T-cell (primary cell): ENCODE results near the gene ACTA2. TPM values are rescaled to one million over a fixed set of nuclear protein-coding genes. Genes with fewer than 3 reads are reported as not detected.

ENCODE experiments used
- ATAC-seq, 4 experiments: fragments of 200-7000 bp in 3 of 4; fragments of 150-1000 bp in 1 of 4; cut with Tn5 transposase; replicated peaks in 1 of 4; 1 replicate in 3 of 4; 2 replicates in 1 of 4; pipeline ENCODE4 v1.10.0; 2021; ENCODE audit warnings: moderate library complexity in 3 of 4, mild to moderate bottlenecking in 2 of 4, moderate number of reproducible peaks in 1 of 4
- CTCF ChIA-PET, 2 donors: fragments of 300-600 bp; sonication (Branson Sonifier 250); formaldehyde crosslinking; loops; one replicate each; lab custom pipeline; 2022; ENCODE audit warnings: antibody characterized with exemption in 2 of 2; lab: Charles Lee
- POLR2A ChIA-PET, 2 donors: fragments of 300-600 bp; sonication (Branson Sonifier 250); formaldehyde crosslinking; loops; one replicate each; lab custom pipeline; 2022; ENCODE audit warnings: antibody characterized with exemption in 2 of 2; lab: Charles Lee
- DNase-seq, 35 experiments: peaks; one replicate each; pipeline versions ENCODE4 v3.0.0 to v3.0.0-alpha.2; 2013 to 2023
- H3K27ac ChIP-seq: one replicate; pipeline ENCODE4 v1.5.1; 2013; ENCODE audit warnings: low read length
- H3K27me3 ChIP-seq, 2 experiments: replicated peaks in 1 of 2; 1 replicate in 1 of 2; 2 replicates in 1 of 2; pipeline versions ENCODE4 v1.6.1 to v1.7.0; 2013; ENCODE audit warnings: low read length in 1 of 2, mixed read lengths in 1 of 2; ENCODE audit not compliant: control insufficient read depth in 2 of 2, insufficient read depth in 2 of 2; ENCODE audit errors: extremely low read depth in 1 of 2
- H3K36me3 ChIP-seq, 2 donors: 1 replicate in 1 of 2; 2 replicates in 1 of 2; pipeline versions ENCODE4 v1.6.1 to v1.7.0; 2013; ENCODE audit warnings: low read length in 1 of 2; ENCODE audit not compliant: control insufficient read depth in 2 of 2, insufficient read depth in 1 of 2; ENCODE audit errors: extremely low read depth in 1 of 2
- H3K4me1 ChIP-seq, 2 experiments: 1 replicate in 1 of 2; 2 replicates in 1 of 2; pipeline versions ENCODE4 v1.6.1 to v1.7.0; 2013; ENCODE audit warnings: low read length in 2 of 2, mixed read lengths in 1 of 2; ENCODE audit not compliant: insufficient read depth in 2 of 2, control insufficient read depth in 1 of 2; ENCODE audit errors: extremely low read depth in 1 of 2
- H3K4me3 ChIP-seq, 2 donors: 1 replicate in 1 of 2; 2 replicates in 1 of 2; pipeline versions ENCODE4 v1.5.1 to v1.7.0; 2013; ENCODE audit warnings: mild to moderate bottlenecking in 2 of 2, low read length in 1 of 2, moderate library complexity in 1 of 2; ENCODE audit not compliant: control insufficient read depth in 1 of 2; ENCODE audit errors: extremely low read depth in 1 of 2
- H3K9me3 ChIP-seq: 2 replicates; pipeline ENCODE4 v1.7.0; 2013
- H3K27ac Mint-ChIP-seq, 2 donors: one replicate each; pipeline ENCODE4 v1.8.0; 2020 to 2021; ENCODE audit warnings: mild to moderate bottlenecking in 2 of 2, mixed read lengths in 2 of 2
- H3K27me3 Mint-ChIP-seq, 2 donors: one replicate each; pipeline ENCODE4 v1.8.0; 2021 to 2022; ENCODE audit warnings: mixed read lengths in 2 of 2
- H3K36me3 Mint-ChIP-seq: one replicate; pipeline ENCODE4 v1.8.0; 2021; ENCODE audit warnings: mixed read lengths
- H3K4me1 Mint-ChIP-seq, 3 donors: one replicate each; pipeline ENCODE4 v1.8.0; 2020 to 2022; ENCODE audit warnings: mixed read lengths in 3 of 3, mild to moderate bottlenecking in 1 of 3
- H3K4me3 Mint-ChIP-seq, 3 donors: one replicate each; pipeline ENCODE4 v1.8.0; 2020 to 2022; ENCODE audit warnings: mild to moderate bottlenecking in 3 of 3, mixed read lengths in 3 of 3, moderate library complexity in 3 of 3
- H3K9me3 Mint-ChIP-seq, 3 donors: one replicate each; pipeline ENCODE4 v1.8.0; 2020 to 2022; ENCODE audit warnings: mixed read lengths in 3 of 3
- WGBS: methylation state at CpG from one replicate; pipeline ENCODE4 v1.1.5; 2013; ENCODE audit warnings: missing lambda C conversion rate; ENCODE audit not compliant: insufficient coverage; 5-methylcytosine and 5-hydroxymethylcytosine counted together
- total RNA-seq, 35 experiments: library from RNA in 6 of 35; stranded (reverse) in 6 of 35; fragments of 120-200 nt in 1 of 35; gene quantifications; one replicate each; pipeline versions ENCODE4 v1.2.1 to v1.2.4 and lab custom pipeline; 2013 to 2026

Gene ACTA2
- total RNA-seq, 5 donors from 2014 or later (not counting 1 experiment from before 2014, with no cell fraction given), result 4.0 to 7.8 (median 5.3) TPM

GRCh38 chr10:88990384-88991160 is 38.0 kb upstream of the ACTA2 start, which contains the start of gene FAS:
Gene FAS (plus strand): TSS chr10:88990798. CDS start chr10:88990877, 79 bp downstream.
- H3K4me1 Mint-ChIP-seq, result peaks cover 67 to 69% (median 68%) of the 10 kb centered on the region in 3 donors
- ATAC-seq, result peak; percentile 68 to 88 (median 73)
- Histone ChIP-seq H3K4me3 (peak within 1 kb of the TSS; percentile 94 to 99), H3K9me3 (no peaks in the 10 kb centered on the region), H3K27ac (peak within 1 kb of the TSS; percentile 89), H3K36me3 (no peaks in the 10 kb centered on the region), H3K27me3 (no peaks in the 10 kb centered on the region), H3K4me1 (peaks cover 24 to 30% of the 10 kb centered on the region in 2 experiments)
- no peaks in the 10 kb centered on the region for H3K27me3 Mint-ChIP-seq
- H3K27ac Mint-ChIP-seq, result peak within 1 kb of the TSS; percentile 95 to 98
- ChIA-PET CTCF (interaction anchor here (0.5 to 2.7 kb wide), 16 partner anchors 10 to 1029 kb away, joined by 3 to 9 read pairs (median 4); no protein-coding TSS in a partner anchor), POLR2A (interaction anchor here in 1 of 2 donors (0.5 to 1.7 kb wide), 7 partner anchors 8 to 182 kb away, joined by 3 to 7 read pairs (median 4); no protein-coding TSS in a partner anchor)
- peak; percentile 48 to 92 (median 76) for DNase-seq
- peaks cover 3% of the 10 kb centered on the region for H3K36me3 Mint-ChIP-seq
- peak within 1 kb of the TSS; percentile 94 to 98 (median 95) for H3K4me3 Mint-ChIP-seq
- peaks cover 3 to 7% (median 5%) of the 10 kb centered on the region in 3 donors for H3K9me3 Mint-ChIP-seq
- under 1% methylated on average over 44 of the region's 51 CpGs for WGBS

- Histone ChIP-seq H3K27ac (peak overlapping the region; percentile 89), H3K9me3 (no peaks in the 10 kb centered on the region), H3K36me3 (no peaks in the 10 kb centered on the region), H3K4me3 (peak overlapping the region; percentile 94 to 99), H3K4me1 (peaks cover 18 to 27% of the 10 kb centered on the region in 2 experiments), H3K27me3 (no peaks in the 10 kb centered on the region)
- H3K9me3 Mint-ChIP-seq, result peaks cover 3 to 7% (median 5%) of the 10 kb centered on the region in 3 donors
- ChIA-PET CTCF (interaction anchor here (0.5 to 2.7 kb wide), 15 partner anchors 9 to 224 kb away, joined by 3 to 9 read pairs (median 4); no protein-coding TSS in a partner anchor), POLR2A (interaction anchor here in 1 of 2 donors (1.0 to 1.2 kb wide), 3 partner anchors 9 to 181 kb away, joined by 3 to 7 read pairs (median 7); no protein-coding TSS in a partner anchor)
- H3K4me3 Mint-ChIP-seq, result peak overlapping the region; percentile 94 to 98 (median 95)
- DNase-seq, result no peak
- H3K36me3 Mint-ChIP-seq, result peaks cover 3% of the 10 kb centered on the region
- peaks cover 61 to 64% (median 63%) of the 10 kb centered on the region in 3 donors for H3K4me1 Mint-ChIP-seq
- ATAC-seq, result no peak
- H3K27ac Mint-ChIP-seq, result peak overlapping the region; percentile 95 to 98
- H3K27me3 Mint-ChIP-seq, result no peaks in the 10 kb centered on the region
- WGBS, result 59% methylated on average over 4 of the region's 8 CpGs
Measured at GRCh38 chr10:88989824-88990383, 37.3 kb upstream of the ACTA2 start.

GRCh38 chr10:88989423-88989822 is 36.9 kb upstream of the ACTA2 start:
- DNase-seq, result no peak
- H3K36me3 Mint-ChIP-seq, result peaks cover 3% of the 10 kb centered on the region
- Histone ChIP-seq H3K27me3 (no peaks in the 10 kb centered on the region), H3K9me3 (no peaks in the 10 kb centered on the region), H3K4me1 (peaks cover 18 to 27% of the 10 kb centered on the region in 2 experiments), H3K4me3 (no peak overlapping the region), H3K27ac (peak overlapping the region; percentile 89), H3K36me3 (no peaks in the 10 kb centered on the region)
- H3K4me3 Mint-ChIP-seq, result peak overlapping the region; percentile 94 to 98 (median 95)
- no peaks in the 10 kb centered on the region for H3K27me3 Mint-ChIP-seq
- H3K4me1 Mint-ChIP-seq, result peaks cover 64 to 66% (median 64%) of the 10 kb centered on the region in 3 donors
- ChIA-PET POLR2A (no interaction called here), CTCF (interaction anchor here (1.0 to 1.9 kb wide), 6 partner anchors 8 to 224 kb away, joined by 3 to 5 read pairs (median 4); no protein-coding TSS in a partner anchor)
- H3K9me3 Mint-ChIP-seq, result peaks cover 3 to 7% (median 5%) of the 10 kb centered on the region in 3 donors
- no peak for ATAC-seq
- WGBS, result no CpG with 5 or more reads among the region's 2 CpGs
- peak overlapping the region; percentile 95 to 98 for H3K27ac Mint-ChIP-seq

GRCh38 chr10:88987840-88988239 is 35.3 kb upstream of the ACTA2 start:
- Histone ChIP-seq H3K4me1 (peaks cover 16 to 18% of the 10 kb centered on the region in 2 experiments), H3K4me3 (no peak overlapping the region)
- H3K4me1 Mint-ChIP-seq, result peaks cover 58 to 65% (median 62%) of the 10 kb centered on the region in 3 donors

GRCh38 chr10:88987243-88987725 is 34.7 kb upstream of the ACTA2 start:
- ChIA-PET CTCF (interaction anchor here (0.7 to 2.0 kb wide), 12 partner anchors 9 to 152 kb away, joined by 3 to 13 read pairs (median 4); no protein-coding TSS in a partner anchor), POLR2A (interaction anchor here (0.5 to 0.6 kb wide), 5 partner anchors 9 to 1902 kb away, joined by 3 to 9 read pairs (median 3); partner anchors contain the start of gene IFIT5 (in 1 of the 2))
- no peaks in the 10 kb centered on the region for H3K27me3 Mint-ChIP-seq
- Histone ChIP-seq H3K36me3 (no peaks in the 10 kb centered on the region), H3K4me3 (no peak overlapping the region), H3K27ac (peak overlapping the region; percentile 11), H3K9me3 (no peaks in the 10 kb centered on the region), H3K4me1 (peaks cover 14 to 18% of the 10 kb centered on the region in 2 experiments), H3K27me3 (no peaks in the 10 kb centered on the region)
- peaks cover 3% of the 10 kb centered on the region for H3K36me3 Mint-ChIP-seq
- ATAC-seq (no peak), DNase-seq (peak in 2 of 35 experiments; percentile 10 to 37)
- H3K27ac Mint-ChIP-seq, result peak overlapping the region; percentile 61 to 79
- H3K9me3 Mint-ChIP-seq, result peaks cover 3 to 7% (median 5%) of the 10 kb centered on the region in 3 donors
- no peak overlapping the region for H3K4me3 Mint-ChIP-seq
- H3K4me1 Mint-ChIP-seq, result peaks cover 55 to 61% (median 59%) of the 10 kb centered on the region in 3 donors

More at GRCh38 chr10:88987840-88988239, 35.3 kb upstream of the ACTA2 start:
- peak overlapping the region; percentile 61 to 79 for H3K27ac Mint-ChIP-seq
- ChIA-PET CTCF (interaction anchor here (0.7 to 2.0 kb wide), 11 partner anchors 9 to 716 kb away, joined by 3 to 13 read pairs (median 5); no protein-coding TSS in a partner anchor), POLR2A (interaction anchor here (0.6 kb wide), 2 partner anchors 15 to 250 kb away, joined by 3 read pairs; no protein-coding TSS in a partner anchor)
- Histone ChIP-seq H3K9me3 (no peaks in the 10 kb centered on the region), H3K27ac (peak overlapping the region; percentile 11), H3K36me3 (no peaks in the 10 kb centered on the region), H3K27me3 (no peaks in the 10 kb centered on the region)
- no peak for DNase-seq
- no peak for ATAC-seq
- H3K36me3 Mint-ChIP-seq, result peaks cover 3% of the 10 kb centered on the region
- no peaks in the 10 kb centered on the region for H3K27me3 Mint-ChIP-seq
- H3K4me3 Mint-ChIP-seq, result peak overlapping the region in 1 of 3 donors; percentile 36
- peaks cover 3 to 7% (median 5%) of the 10 kb centered on the region in 3 donors for H3K9me3 Mint-ChIP-seq
- no CpG with 5 or more reads among the region's 2 CpGs for WGBS
